ENCODE data around the gene KIRREL3. TPM values are rescaled to one million over a fixed set of nuclear protein-coding genes. Genes with fewer than 3 reads are reported as not detected.

Gene KIRREL3
- total and polyA plus RNA-seq, 8 donors = 0.06 to 1.1 (median 0.26) TPM; not detected in 2

GRCh38 chr11:126834149-126834548, 166.4 kb downstream of the KIRREL3 start:
- peak in 1 of 4 donors; percentile 31 for ATAC-seq
- Histone ChIP-seq H3K27ac (no peak overlapping the region), H3K4me1 (no peaks in the 10 kb centered on the region), H3K4me3 (no peak overlapping the region), H3K27me3 (no peaks in the 10 kb centered on the region), H3K9me3 (no peaks in the 10 kb centered on the region), H3K36me3 (no peaks in the 10 kb centered on the region)
- intact Hi-C loops (cut with DNase I) = no loop called here
- 82 to 83% methylated on average over 5 of the region's 5 CpGs for WGBS, 2 donors
- TF ChIP-seq CTCF (IDR thresholded peaks at IDR 0.05) = no peak
- no peak for DNase-seq
- FAIRE-seq = no peak

GRCh38 chr11:126833065-126833464, 167.5 kb downstream of the KIRREL3 start:
- Histone ChIP-seq H3K4me3 (no peak overlapping the region), H3K9me3 (no peaks in the 10 kb centered on the region), H3K27me3 (no peaks in the 10 kb centered on the region), H3K4me1 (no peaks in the 10 kb centered on the region), H3K27ac (no peak overlapping the region), H3K36me3 (no peaks in the 10 kb centered on the region)
- no peak for FAIRE-seq
- peak in 2 of 4 donors; percentile 50 to 62 for ATAC-seq
- WGBS, 2 donors = 80 to 81% methylated on average over 1 of the region's 1 CpG
- no peak for TF ChIP-seq CTCF (IDR thresholded peaks at IDR 0.05)
- DNase-seq = no peak
- intact Hi-C loops (cut with DNase I) = no loop called here

GRCh38 chr11:126832387-126832786, 168.2 kb downstream of the KIRREL3 start:
- Histone ChIP-seq H3K36me3 (no peaks in the 10 kb centered on the region), H3K4me1 (no peaks in the 10 kb centered on the region), H3K4me3 (no peak overlapping the region), H3K9me3 (no peaks in the 10 kb centered on the region), H3K27me3 (no peaks in the 10 kb centered on the region), H3K27ac (no peak overlapping the region)
- intact Hi-C loops (cut with DNase I) = no loop called here
- ATAC-seq (no peak), DNase-seq (no peak), FAIRE-seq (no peak)
- 56 to 62% methylated on average over 6 of the region's 6 CpGs for WGBS, 2 donors
- no peak for TF ChIP-seq CTCF (IDR thresholded peaks at IDR 0.05)

GRCh38 chr11:126830216-126830806, 170.3 kb downstream of the KIRREL3 start:
- no peak for TF ChIP-seq CTCF (IDR thresholded peaks at IDR 0.05)
- DNase-seq (no peak), FAIRE-seq (no peak), ATAC-seq (no peak)
- no peaks in the 10 kb centered on the region for H3K9me3 ChIP-seq
- H3K4me3 ChIP-seq = no peak overlapping the region
- intact Hi-C loops (cut with DNase I) = no loop called here
- H3K27me3 ChIP-seq = no peaks in the 10 kb centered on the region
- WGBS, 2 donors = 67 to 71% methylated on average over 7 of the region's 7 CpGs
- H3K36me3 ChIP-seq = no peaks in the 10 kb centered on the region
- H3K4me1 ChIP-seq = no peaks in the 10 kb centered on the region
- no peak overlapping the region for H3K27ac ChIP-seq

GRCh38 chr11:126829716-126830115, 170.9 kb downstream of the KIRREL3 start:
- FAIRE-seq = no peak
- no peak for ATAC-seq

More at GRCh38 chr11:126829716-126830115, 170.9 kb downstream of the KIRREL3 start:
- intact Hi-C loops (cut with DNase I) = no loop called here
- H3K36me3 ChIP-seq = no peaks in the 10 kb centered on the region
- no peak for TF ChIP-seq CTCF (IDR thresholded peaks at IDR 0.05)
- no peaks in the 10 kb centered on the region for H3K27me3 ChIP-seq
- H3K9me3 ChIP-seq = no peaks in the 10 kb centered on the region
- no peak overlapping the region for H3K4me3 ChIP-seq
- H3K27ac ChIP-seq = no peak overlapping the region
- DNase-seq = no peak
- peaks cover 0 to 2% (median under 1%) of the 10 kb centered on the region in 3 donors for H3K4me1 ChIP-seq
- 27 to 43% methylated on average over 2 of the region's 2 CpGs for WGBS, 2 donors

All from pancreas (tissue), 10 donors.